GM12801 (cell line): ENCODE results near the gene TCTN2.

Source experiments
- TF ChIP-seq, protein P1 (sequence below): IDR thresholded peaks from one replicate; pipeline ENCODE4 v1.5.1; 2011; ENCODE audit warnings: control low read depth; ENCODE audit not compliant: insufficient read length; ENCODE audit errors: extremely low read depth

The TCTN2 gene

DNA sequence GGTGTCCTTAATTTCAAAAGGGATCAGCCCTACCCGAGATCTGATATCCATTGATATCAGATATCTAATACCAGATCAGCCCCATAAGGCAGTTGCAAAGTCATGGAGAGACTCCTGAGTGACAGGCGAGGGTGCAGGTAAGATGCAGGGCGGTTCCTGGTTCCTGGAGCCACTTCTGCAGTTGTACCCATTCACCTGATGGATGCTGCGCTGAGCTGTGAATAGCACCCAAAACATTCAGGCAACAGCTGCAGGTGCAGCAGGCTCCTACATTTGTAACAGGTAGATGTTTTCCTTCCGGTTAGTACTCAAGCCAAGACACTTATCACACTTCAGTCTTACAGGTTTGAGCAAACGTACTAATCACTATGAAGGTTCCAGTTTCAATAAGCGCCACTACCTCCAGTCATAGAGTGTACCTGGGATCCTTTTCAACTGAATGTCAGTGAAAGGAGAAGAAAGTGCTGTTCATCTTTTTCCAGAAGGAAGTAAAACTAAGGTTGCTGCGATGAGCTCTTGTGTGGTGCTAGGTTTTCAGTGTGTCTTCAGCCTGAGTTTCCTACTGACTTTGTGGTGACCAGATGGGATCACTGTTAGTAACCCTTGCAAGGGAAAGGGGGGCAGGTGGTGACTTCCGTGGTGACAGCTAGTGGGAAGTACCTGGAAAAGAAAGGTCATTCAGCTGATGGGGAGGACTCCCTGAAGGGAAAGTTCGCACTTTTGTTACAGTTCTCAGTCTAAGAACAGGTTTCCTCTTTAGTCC lies 43.1 kb downstream of the TCTN2 start:
- TF ChIP-seq, protein P1, sequence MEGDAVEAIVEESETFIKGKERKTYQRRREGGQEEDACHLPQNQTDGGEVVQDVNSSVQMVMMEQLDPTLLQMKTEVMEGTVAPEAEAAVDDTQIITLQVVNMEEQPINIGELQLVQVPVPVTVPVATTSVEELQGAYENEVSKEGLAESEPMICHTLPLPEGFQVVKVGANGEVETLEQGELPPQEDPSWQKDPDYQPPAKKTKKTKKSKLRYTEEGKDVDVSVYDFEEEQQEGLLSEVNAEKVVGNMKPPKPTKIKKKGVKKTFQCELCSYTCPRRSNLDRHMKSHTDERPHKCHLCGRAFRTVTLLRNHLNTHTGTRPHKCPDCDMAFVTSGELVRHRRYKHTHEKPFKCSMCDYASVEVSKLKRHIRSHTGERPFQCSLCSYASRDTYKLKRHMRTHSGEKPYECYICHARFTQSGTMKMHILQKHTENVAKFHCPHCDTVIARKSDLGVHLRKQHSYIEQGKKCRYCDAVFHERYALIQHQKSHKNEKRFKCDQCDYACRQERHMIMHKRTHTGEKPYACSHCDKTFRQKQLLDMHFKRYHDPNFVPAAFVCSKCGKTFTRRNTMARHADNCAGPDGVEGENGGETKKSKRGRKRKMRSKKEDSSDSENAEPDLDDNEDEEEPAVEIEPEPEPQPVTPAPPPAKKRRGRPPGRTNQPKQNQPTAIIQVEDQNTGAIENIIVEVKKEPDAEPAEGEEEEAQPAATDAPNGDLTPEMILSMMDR = no peak

DNA sequence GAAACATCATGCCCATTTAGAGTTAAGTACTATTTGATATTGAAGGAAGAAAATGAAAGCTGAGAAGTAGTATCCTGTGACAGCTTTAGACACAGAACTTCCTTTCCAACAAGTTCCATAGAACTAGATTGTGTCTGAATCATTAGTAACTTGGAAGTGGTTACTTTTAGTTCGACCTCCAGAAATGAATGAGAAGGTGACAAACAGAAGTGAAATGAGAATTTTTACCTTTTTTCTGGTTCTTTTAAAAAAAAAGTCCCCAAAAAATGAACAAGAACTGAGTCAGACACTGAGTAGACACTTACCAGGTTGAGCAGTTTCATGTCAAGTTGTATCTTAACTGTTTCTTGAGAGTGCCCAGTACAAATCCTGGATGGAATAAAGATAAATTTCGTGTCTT lies 44.3 kb downstream of the TCTN2 start:
- TF ChIP-seq, protein P1 = no peak

DNA sequence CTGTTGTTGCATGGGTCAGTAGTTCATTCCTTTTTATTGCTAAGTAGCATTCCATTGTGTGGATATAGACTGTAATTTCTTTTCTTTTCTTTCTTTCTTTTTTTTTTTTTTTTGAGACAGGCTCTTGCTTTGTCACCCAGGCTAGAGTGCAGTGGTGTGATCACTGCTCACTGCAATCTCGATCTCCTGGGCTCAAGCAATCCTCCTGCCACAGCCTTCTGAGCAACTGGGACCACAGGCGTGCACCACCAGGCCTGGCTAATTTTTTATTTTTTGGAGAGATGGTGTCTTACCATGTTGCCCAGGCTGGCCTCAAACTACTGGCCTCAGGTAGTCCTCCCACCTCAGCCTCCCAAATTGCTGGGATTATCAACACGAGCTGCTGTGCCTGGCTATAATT lies 46.4 kb downstream of the TCTN2 start:
- TF ChIP-seq, protein P1 = no peak

DNA sequence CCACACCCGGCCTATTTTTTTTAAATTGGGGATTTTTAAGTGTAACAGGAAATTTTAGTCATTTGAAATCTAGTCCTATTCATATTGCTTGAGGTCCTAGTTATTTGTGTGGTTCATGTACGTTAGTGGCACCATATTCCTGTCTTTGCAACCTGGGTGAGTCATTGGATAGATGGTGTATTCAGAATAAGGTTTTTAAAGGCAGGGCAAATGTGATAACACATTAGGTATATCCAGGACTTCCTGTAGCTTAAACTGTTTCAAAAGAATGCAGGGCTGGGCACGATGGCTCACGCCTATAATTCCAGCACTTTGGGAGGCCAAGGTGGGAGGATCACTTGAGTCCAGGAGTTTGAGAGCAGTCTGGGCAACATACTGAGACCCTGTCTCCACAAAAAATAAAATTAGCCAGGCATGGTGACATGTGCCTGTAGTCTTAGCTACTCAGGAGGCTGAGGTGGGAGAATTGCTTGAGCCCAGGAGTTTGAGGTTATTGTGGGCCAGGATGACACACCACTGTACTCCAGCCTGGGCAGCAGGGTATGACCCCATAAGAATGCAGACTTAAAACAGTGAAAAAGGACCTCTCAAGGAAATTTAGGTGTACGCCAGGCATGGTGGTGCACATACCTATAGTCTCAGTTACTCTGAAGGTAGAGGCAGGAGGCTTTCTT lies 49.4 kb downstream of the TCTN2 start:
- TF ChIP-seq, protein P1 = no peak

DNA sequence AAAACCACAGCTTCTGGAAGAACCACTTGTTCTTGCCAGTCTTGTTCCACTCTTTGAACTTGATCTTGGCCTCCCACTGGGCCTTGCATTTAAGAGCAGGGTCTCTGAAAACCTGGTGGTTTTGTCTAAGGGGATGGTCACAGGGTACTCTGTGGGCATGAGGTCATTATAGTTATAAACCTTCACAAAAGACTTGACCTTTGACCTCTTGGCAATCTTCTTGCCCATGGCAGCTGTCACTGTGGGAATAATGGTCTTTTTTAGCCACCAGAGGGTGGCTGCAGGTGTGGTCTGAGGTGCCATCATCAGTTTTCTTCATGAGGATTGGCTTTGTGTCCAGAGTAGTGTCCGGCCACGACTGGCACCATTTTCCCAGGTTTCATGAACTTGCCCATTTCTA lies 50.3 kb downstream of the TCTN2 start:
- TF ChIP-seq, protein P1 = no peak

DNA sequence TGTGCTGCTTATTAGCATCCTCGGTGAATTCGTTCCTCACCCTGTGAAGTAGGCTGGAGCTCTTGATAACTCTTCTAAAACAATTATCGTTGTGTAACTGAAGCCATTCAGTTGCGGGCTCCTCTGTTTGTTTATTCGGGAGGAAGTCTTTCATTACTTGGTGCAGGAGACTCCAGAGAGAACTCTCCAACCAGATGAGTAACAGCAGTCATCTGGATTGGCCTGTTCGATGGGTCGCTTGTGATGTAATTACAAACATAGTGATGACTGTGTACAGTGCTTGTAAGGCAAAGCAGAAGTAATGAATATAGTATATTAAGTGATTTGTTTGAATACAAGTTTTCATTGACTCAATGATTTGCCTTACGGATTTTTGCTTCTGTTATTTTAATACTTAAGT lies 52.1 kb downstream of the TCTN2 start:
- TF ChIP-seq, protein P1 = no peak

DNA sequence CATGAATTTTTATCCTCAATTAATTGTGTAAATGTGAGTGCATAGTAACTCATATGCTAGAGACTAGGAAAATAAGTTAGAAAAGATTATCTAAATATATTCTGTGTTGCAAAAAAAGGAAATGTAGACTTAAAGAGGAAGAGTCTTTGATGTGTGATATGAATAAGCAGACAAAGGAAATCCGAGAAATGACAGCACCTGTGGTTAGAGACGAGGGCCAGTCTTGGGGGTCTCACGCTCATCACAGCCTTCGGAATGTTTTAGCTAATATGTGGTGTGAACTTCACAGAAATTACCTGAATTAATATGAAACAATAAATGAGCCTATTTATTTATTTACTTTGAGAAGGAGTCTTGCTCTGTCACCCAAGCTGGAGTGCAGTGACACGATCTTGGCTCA lies 52.9 kb downstream of the TCTN2 start:
- TF ChIP-seq, protein P1 = no peak
